GM19238 (cell line): ENCODE measurements around the gene FUCA2.
"Not testable (repeated sequence)": the region's sequence is repeated elsewhere in the genome, so short reads cannot be mapped to it uniquely, and the experiment has no call there.

Experiments used
- DNase-seq: peaks from one replicate; pipeline ENCODE4 v3.0.0; 2011; ENCODE audit warnings: low spot score; ENCODE audit not compliant: insufficient read length

The FUCA2 gene

DNA sequence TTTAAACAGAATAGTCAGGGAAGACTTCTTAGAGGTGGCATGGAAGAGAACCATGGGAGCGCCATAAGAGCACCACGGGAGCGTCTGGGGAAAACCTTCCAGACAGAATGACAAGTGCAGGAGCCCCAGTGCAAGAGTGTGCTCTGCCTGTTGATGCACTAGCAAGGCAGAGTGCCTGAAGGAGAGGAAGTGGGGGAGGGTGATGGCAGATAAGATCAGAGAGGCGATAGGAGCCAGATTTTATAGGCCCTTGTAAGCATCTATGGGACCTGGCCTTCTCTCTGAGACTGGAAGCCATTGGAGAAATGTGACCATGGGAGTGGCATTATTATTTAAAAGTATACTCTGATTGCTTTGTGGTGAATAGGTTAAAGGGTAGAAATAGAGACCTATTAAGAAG is 13.1 kb downstream of the FUCA2 start:
- DNase-seq, result no peak

DNA sequence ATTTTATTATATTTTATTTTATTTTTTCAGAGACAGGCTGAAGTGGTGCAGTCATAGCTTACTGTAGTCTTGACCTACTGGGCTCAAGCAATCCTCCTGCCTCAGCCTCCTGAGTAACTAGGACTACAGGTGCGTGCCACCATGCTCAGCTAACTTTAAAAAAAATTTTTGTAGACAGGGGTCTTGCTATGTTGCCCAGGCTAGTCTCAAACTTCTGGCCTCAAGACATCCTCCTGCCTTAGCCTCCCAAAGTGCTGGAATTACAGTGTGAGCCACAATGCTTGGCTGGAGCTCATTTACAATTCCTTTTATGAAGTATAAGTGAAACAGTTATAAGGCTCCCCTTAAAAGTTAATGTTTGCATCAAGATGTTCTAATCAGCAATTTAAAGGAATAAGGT is 14.5 kb downstream of the FUCA2 start:
- no peak for DNase-seq

GRCh38 chr6:143490775-143491174 is 20.7 kb downstream of the FUCA2 start:
- no peak for DNase-seq

- DNase-seq, result no peak
Observed at GRCh38 chr6:143490244-143490643, 21.3 kb downstream of the FUCA2 start.

DNA sequence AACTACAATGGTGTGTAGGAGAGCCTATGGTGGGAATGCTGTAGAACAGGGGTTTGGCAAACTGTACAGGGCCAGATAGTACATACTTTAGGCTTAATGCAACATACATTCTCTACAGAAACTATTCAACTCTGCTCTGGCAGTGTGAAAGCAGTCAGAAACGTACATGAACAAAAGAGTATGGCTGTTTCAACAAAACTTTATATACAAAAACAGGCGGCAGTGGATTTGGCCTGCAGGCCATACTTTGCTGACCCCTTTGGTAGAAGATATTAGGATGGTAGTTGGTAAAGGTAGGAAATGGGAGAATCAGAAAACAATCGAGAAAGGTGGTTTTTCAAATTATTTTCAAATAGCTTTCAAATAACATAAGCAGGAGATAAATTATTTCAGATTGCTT is 24.8 kb downstream of the FUCA2 start:
- no peak for DNase-seq

DNA sequence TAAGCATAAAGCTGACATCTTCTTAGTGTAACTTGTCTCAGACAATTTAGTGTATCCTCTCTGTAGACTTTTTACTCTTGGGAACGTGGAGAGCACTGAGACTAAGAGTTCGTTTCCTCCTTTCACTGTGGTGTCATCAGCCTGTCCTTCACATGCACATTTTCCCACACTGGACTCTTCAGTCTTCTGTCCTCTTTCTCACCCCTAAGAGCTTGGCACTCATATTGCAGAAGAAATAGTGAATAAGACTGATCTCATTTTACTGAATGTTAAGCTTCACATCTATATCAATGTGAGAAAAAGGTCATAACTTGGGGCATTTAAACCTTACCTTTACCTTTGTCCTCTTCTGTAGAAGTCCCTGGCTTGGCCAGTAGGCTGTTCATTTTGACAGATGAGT is 25.6 kb downstream of the FUCA2 start:
- DNase-seq, result no peak

GRCh38 chr6:143482593-143482992 is 28.9 kb downstream of the FUCA2 start:
- DNase-seq, result no peak

DNA sequence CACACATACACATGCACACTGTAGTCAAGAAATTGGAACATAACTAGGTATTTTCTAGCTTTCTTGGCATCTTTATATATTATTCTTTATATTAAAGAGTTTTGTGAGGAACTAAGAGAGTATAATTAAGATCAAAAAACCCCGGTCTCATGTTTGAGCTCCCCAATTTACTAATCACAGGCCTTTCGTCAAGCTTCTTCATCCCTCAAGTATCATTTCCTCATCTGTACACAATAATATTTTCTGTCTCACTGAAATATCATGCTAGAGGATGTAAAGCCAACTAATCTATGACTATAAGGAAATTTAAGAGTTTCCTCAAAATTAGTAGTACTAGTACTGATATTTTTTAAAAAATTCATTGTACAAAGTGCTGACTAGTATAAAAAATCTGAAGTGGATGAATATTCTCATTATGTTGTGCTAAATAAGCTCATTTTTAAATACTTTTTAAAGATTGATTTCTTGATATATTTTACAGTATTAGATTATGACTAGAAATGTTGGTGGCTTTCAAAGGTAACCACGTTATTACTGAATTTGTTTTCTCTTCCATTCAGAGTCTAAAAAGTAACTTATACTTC is 32.9 kb downstream of the FUCA2 start:
- DNase-seq, result no peak

GRCh38 chr6:143476545-143476944 is 35.0 kb downstream of the FUCA2 start:
- no peak for DNase-seq

DNA sequence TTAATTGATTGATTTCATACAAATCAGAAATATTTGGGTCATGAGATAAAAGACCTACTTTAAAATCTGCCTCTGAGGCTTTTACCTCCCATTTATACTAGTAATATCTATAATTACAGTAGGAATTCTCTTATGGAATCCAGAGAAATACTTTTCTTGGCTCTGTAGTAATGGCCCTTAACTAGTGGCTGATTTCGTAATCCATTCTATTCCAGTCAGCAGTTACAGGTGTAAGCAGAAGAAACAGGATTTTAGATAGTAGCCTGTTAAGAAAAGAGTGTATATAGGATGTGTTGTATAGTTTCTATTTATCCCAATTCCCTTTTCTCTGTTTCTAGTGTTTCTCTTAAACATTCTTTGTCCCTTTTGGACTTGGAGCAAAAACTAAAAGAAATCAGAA is 39.7 kb downstream of the FUCA2 start:
- DNase-seq, result no peak

DNA sequence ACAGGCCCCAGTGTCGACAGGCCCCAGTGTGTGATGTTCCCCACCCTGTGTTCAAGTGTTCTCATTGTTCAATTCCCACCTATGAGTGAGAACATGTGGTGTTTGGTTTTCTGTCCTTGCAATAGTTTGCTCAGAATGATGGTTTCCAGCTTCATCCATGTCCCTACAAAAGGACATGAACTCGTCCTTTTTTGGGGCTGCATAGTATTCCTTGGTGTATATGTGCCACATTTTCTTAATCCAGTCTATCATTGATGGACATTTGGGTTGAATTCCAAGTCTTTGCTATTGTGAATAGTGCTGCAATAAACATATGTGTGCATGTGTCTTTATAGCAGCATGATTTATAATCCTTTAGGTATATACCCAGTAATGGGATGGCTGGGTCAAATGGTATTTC is 42.7 kb downstream of the FUCA2 start:
- DNase-seq, result not testable (repeated sequence)

DNA sequence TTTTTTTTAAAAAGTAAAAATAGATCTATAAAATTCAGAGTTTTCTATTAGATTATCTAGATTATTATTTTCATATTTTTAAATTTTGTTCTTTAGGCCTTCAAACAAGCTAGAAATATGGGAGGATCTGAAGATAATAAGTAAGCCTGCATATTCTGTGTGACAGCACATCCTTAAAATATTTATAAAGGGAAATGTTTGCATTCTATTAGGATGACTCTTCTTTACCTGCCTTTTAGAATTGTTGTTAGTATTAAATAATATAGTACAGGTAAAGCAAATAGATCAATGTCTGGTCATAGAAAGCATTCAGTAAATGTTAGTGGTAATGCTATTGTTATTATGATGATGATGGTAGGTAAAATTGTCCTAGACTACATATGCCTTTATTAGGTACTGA is 43.5 kb downstream of the FUCA2 start:
- no peak for DNase-seq

GRCh38 chr6:143465546-143465945 is 46.0 kb downstream of the FUCA2 start:
- DNase-seq, result no peak

DNA sequence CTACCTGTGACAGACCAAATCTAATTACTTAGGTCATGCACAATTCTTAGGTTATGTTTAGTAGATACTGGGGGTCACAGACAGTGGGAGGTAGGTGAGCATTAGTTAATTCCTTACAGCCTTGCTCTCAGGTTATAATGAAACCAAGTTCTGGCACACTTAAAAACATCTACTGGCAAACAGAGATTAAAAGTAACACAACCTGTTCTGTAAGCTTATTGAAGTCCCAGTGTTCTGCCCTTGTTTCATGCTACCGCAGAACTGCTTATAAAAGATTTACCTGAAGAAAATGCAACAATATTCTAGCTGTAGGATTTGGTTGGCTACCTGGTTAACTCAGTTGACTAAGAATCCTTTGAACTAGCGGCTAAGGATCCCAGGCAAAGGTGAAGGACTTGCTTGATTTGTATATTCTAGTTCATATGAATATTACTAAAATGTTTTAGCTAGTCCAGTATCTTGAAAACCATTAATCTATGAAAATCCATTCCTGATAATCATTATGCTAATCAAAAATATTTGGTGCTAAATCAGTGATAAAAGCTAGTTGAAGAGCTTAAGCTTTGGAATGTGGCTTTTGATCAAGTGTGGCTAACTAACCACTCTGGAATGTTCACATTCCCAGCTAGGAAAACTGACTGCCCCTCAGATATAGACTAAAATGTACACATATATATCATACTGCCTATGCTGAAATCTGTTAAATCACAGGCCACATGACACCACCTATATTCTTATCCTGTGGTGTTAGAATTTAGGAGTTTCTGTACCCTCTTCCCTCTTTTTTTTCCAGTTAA is 53.8 kb downstream of the FUCA2 start:
- DNase-seq, result no peak

DNA sequence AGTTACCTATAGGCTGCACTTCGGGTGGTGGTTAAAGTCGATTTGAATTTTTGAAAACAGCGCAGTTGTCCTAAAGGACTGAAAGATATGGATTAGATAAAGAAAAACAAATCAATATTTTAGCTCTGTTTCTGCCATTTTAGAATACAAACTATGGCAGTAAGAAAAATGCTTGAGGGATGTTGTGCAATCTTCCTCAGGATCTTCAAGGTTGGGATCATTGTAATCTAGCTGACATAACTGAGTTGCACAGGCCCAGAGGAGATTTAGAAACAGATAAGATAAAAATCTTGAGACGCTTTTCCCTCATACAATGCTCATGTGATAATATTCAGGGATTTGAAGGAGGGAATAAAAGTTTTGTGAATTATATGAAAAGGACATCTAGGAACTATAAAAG is 60.0 kb downstream of the FUCA2 start:
- no peak for DNase-seq

- DNase-seq, result peak; percentile 68
Observed at GRCh38 chr6:143450453-143451371, 60.8 kb downstream of the FUCA2 start, which contains the start of the genes ADAT2 and PEX3. ADAT2 (minus strand) TSS chr6:143450695; CDS start chr6:143450658, 37 bp downstream. PEX3 (plus strand) TSS chr6:143450805; CDS start chr6:143451043, 238 bp downstream.

- DNase-seq, result no peak
Observed at GRCh38 chr6:143449714-143450452, 61.6 kb downstream of the FUCA2 start.

- no peak for DNase-seq
Observed at GRCh38 chr6:143449082-143449713, 62.3 kb downstream of the FUCA2 start.

DNA sequence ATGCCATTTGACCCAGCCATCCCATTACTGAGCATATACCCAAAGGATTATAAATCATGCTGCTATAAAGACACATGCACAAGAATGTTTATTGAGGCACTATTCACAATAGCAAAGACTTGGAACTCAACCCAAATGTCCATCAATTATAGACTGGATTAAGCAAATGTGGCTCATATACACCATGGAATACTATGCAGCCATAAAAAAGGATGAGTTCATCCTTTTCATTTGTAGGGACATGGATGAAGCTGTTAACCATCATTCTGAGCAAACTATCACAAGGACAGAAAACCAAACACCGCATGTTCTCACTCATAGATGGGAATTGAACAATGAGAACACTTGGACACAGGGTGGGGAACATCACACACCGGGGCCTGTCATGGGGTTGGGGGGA is 63.7 kb downstream of the FUCA2 start:
- DNase-seq, result not testable (repeated sequence)
